ENCODE measurements around the gene NDUFA3.

GRCh38 chr19:54145541-54146158 lies 43.0 kb downstream of the NDUFA3 start:
- no peak for TF ChIP-seq CTCF (IDR thresholded peaks at IDR 0.05)
- no peak for TF ChIP-seq EZH2 (IDR thresholded peaks at IDR 0.05; ENCODE audit: borderline replicate concordance, insufficient read depth, low read depth, low read length, poor library complexity, severe bottlenecking)
